Subcutaneous abdominal adipose tissue (tissue), 5 donors: Measurements from ENCODE around the gene CYP26A1.
A peak's percentile ranks its signal among the peaks of the same experiment; 100 is the strongest.

Source experiments
- H3K27ac ChIP-seq: one replicate; pipeline ENCODE4 v1.7.0; 2013; ENCODE audit warnings: low read depth, mild to moderate bottlenecking, inconsistent platforms, low read length, moderate library complexity
- H3K27me3 ChIP-seq, 5 donors: one replicate each; pipeline ENCODE4 v1.7.0; 2013; ENCODE audit warnings: low read length in 5 of 5, inconsistent platforms in 1 of 5; ENCODE audit not compliant: control insufficient read depth in 5 of 5, insufficient read depth in 4 of 5
- H3K36me3 ChIP-seq, 5 donors: one replicate each; pipeline ENCODE4 v1.7.0; 2013; ENCODE audit warnings: low read length in 5 of 5; ENCODE audit not compliant: control insufficient read depth in 5 of 5, insufficient read depth in 5 of 5
- H3K4me1 ChIP-seq, 5 donors: one replicate each; pipeline ENCODE4 v1.7.0; 2013; ENCODE audit warnings: low read length in 5 of 5, mild to moderate bottlenecking in 3 of 5, moderate library complexity in 1 of 5; ENCODE audit not compliant: control insufficient read depth in 5 of 5, insufficient read depth in 5 of 5
- H3K4me3 ChIP-seq, 5 donors: one replicate each; pipeline ENCODE4 v1.7.0; 2013; ENCODE audit warnings: low read length in 5 of 5, low read depth in 1 of 5
- H3K9ac ChIP-seq, 5 donors: one replicate each; pipeline ENCODE4 v1.7.0; 2013; ENCODE audit warnings: low read length in 5 of 5, mild to moderate bottlenecking in 4 of 5, moderate library complexity in 3 of 5
- H3K9me3 ChIP-seq, 5 donors: one replicate each; pipeline ENCODE4 v1.7.0; 2013; ENCODE audit warnings: low read length in 5 of 5; ENCODE audit not compliant: control insufficient read depth in 5 of 5
- donor health status: healthy.
- donor health status: healthy.
- donor health status: healthy.
- donor health status: healthy.
- donor health status: healthy.

Gene CYP26A1

GRCh38 chr10:93071674-93072224 lies 1.9 kb upstream of the CYP26A1 start:
- Histone ChIP-seq H3K9ac (no peak overlapping the region), H3K4me3 (peak overlapping the region; percentile 39 to 67 (median 54)), H3K27ac (no peak overlapping the region), H3K9me3 (no peaks in the 10 kb centered on the region), H3K36me3 (no peaks in the 10 kb centered on the region), H3K27me3 (peaks cover 72 to 84% (median 78%) of the 10 kb centered on the region in 5 donors), H3K4me1 (peaks cover 2 to 50% (median 48%) of the 10 kb centered on the region in 5 donors)

- Histone ChIP-seq H3K27me3 (peaks cover 68 to 81% (median 74%) of the 10 kb centered on the region in 5 donors), H3K36me3 (no peaks in the 10 kb centered on the region), H3K9ac (no peak overlapping the region), H3K4me1 (peaks cover 2 to 50% (median 48%) of the 10 kb centered on the region in 5 donors), H3K9me3 (no peaks in the 10 kb centered on the region), H3K4me3 (peak overlapping the region; percentile 39 to 67 (median 54)), H3K27ac (no peak overlapping the region)
Observed at GRCh38 chr10:93072225-93072712, 1.4 kb upstream of the CYP26A1 start.

- Histone ChIP-seq H3K9ac (no peak overlapping the region), H3K27me3 (peaks cover 63 to 74% (median 67%) of the 10 kb centered on the region in 5 donors), H3K4me3 (peak overlapping the region in 3 of 5 donors; percentile 36 to 54 (median 54)), H3K27ac (no peak overlapping the region), H3K4me1 (peaks cover 2 to 50% (median 48%) of the 10 kb centered on the region in 5 donors), H3K36me3 (no peaks in the 10 kb centered on the region), H3K9me3 (no peaks in the 10 kb centered on the region)
Observed at GRCh38 chr10:93072713-93073538, 767 bp upstream of the CYP26A1 start.

- H3K9ac ChIP-seq = no peak overlapping the region
- peaks cover 2 to 40% (median 38%) of the 10 kb centered on the region in 5 donors for H3K4me1 ChIP-seq
- H3K36me3 ChIP-seq = no peaks in the 10 kb centered on the region
- H3K9me3 ChIP-seq = no peaks in the 10 kb centered on the region
- H3K27me3 ChIP-seq = peaks cover 51 to 62% (median 55%) of the 10 kb centered on the region in 5 donors
- H3K4me3 ChIP-seq = peak overlapping the region in 3 of 5 donors; percentile 22 to 53 (median 25)
- no peak overlapping the region for H3K27ac ChIP-seq
Observed at GRCh38 chr10:93074147-93074596, 479 bp downstream of the CYP26A1 start.

- Histone ChIP-seq H3K4me1 (peaks cover 2 to 44% (median 40%) of the 10 kb centered on the region in 5 donors), H3K9me3 (no peaks in the 10 kb centered on the region), H3K36me3 (no peaks in the 10 kb centered on the region), H3K27me3 (peaks cover 47 to 60% (median 53%) of the 10 kb centered on the region in 5 donors), H3K4me3 (peak overlapping the region in 1 of 5 donors; percentile 53), H3K27ac (no peak overlapping the region), H3K9ac (no peak overlapping the region)
Observed at GRCh38 chr10:93074597-93075368, 1.1 kb downstream of the CYP26A1 start.

- H3K27ac ChIP-seq = no peak overlapping the region
- H3K27me3 ChIP-seq = peaks cover 39 to 58% (median 45%) of the 10 kb centered on the region in 5 donors
- H3K4me1 ChIP-seq = peaks cover 2 to 51% (median 44%) of the 10 kb centered on the region in 5 donors
- H3K36me3 ChIP-seq = no peaks in the 10 kb centered on the region
- H3K9me3 ChIP-seq = no peaks in the 10 kb centered on the region
- H3K9ac ChIP-seq = no peak overlapping the region
- no peak overlapping the region for H3K4me3 ChIP-seq
Observed at GRCh38 chr10:93075369-93076221, 1.9 kb downstream of the CYP26A1 start.

GRCh38 chr10:93076871-93077270 lies 3.2 kb downstream of the CYP26A1 start:
- Histone ChIP-seq H3K9me3 (no peaks in the 10 kb centered on the region), H3K4me3 (no peak overlapping the region), H3K9ac (no peak overlapping the region), H3K27me3 (peaks cover 30 to 56% (median 41%) of the 10 kb centered on the region in 5 donors), H3K27ac (no peak overlapping the region), H3K36me3 (no peaks in the 10 kb centered on the region), H3K4me1 (peaks cover 2 to 48% (median 41%) of the 10 kb centered on the region in 5 donors)

- Histone ChIP-seq H3K27me3 (peaks cover 21 to 47% (median 30%) of the 10 kb centered on the region in 5 donors), H3K9ac (no peak overlapping the region), H3K36me3 (no peaks in the 10 kb centered on the region), H3K4me3 (no peak overlapping the region), H3K4me1 (peaks cover 0 to 38% (median 31%) of the 10 kb centered on the region in 5 donors), H3K9me3 (no peaks in the 10 kb centered on the region), H3K27ac (no peak overlapping the region)
Observed at GRCh38 chr10:93077860-93078337, 4.2 kb downstream of the CYP26A1 start.
